ENCODE data around the gene LRRC4B. TPM values are rescaled to one million over a fixed set of nuclear protein-coding genes. Genes with fewer than 3 reads are reported as not detected.

LRRC4B gene
- total and polyA plus RNA-seq, 2 of the 8 experiments (the other 6 are each of a cell fraction or from before 2014, with no cell fraction given), result 13.4 to 21.2 TPM

GRCh38 chr19:50590191-50590590, 22.0 kb upstream of the LRRC4B start:
- Histone ChIP-seq H2BK20ac (ENCODE audit: low read length) (0 out of 2 replicates have a peak overlapping the region, but pooled peaks have one; percentile 80), H2AFZ (ENCODE audit: low read length) (no peak overlapping the region), H3K9ac (replicated peaks in 1 of 4; ENCODE audit: extremely low read depth in 1 of 4, low read depth in 3 of 4, low read length in 3 of 4) (no peak overlapping the region), H3K4ac (replicated peaks; ENCODE audit: insufficient read length, low read depth, low read length) (no peak overlapping the region), H3K14ac (ENCODE audit: insufficient read length) (no peak overlapping the region), H3K4me1 (replicated peaks in 1 of 4; ENCODE audit: control insufficient read depth in 3 of 4, insufficient read depth in 4 of 4, low read length in 3 of 4) (no peaks in the 10 kb centered on the region), H2AK5ac (ENCODE audit: low read depth, low read length) (peak overlapping the region; percentile 53; the same call in 1 of the 2 replicates), H3K56ac (replicated peaks; ENCODE audit: insufficient read length, low read depth, low read length) (no peak overlapping the region), H3K4me3 (ENCODE audit: extremely low read depth in 1 of 4, insufficient read depth in 2 of 4, low read depth in 3 of 4, low read length in 4 of 4) (no peak overlapping the region), H3K23ac (ENCODE audit: insufficient read length) (no peak overlapping the region), H2BK12ac (ENCODE audit: low read depth, low read length) (no peak overlapping the region), H4K91ac (replicated peaks; ENCODE audit: insufficient read length, low read length) (peak overlapping the region; percentile 73), H3K23me2 (ENCODE audit: low read depth, low read length) (no peaks in the 10 kb centered on the region), H3K9me3 (ENCODE audit: insufficient read depth in 2 of 2, low read depth in 1 of 2, low read length in 1 of 2) (no peaks in the 10 kb centered on the region), H4K5ac (ENCODE audit: insufficient read length, low read depth, low read length) (no peak overlapping the region), H3K27me3 (replicated peaks in 1 of 4; ENCODE audit: control insufficient read depth in 3 of 4, extremely low read depth in 1 of 4, insufficient read depth in 3 of 4, low read length in 3 of 4) (peaks cover 0 to 4% (median 0%) of the 10 kb centered on the region in 4 experiments; a peak in 4 of 7 replicates), H4K20me1 (replicated peaks in 1 of 2; ENCODE audit: control insufficient read depth in 1 of 2, insufficient read depth in 2 of 2, low read length in 2 of 2) (no peaks in the 10 kb centered on the region), H3K4me2 (ENCODE audit: insufficient read depth in 1 of 2, low read depth in 2 of 2, low read length in 2 of 2) (no peak overlapping the region), H4K8ac (ENCODE audit: extremely low read depth, insufficient read depth, low read length) (no peak overlapping the region), H3K79me2 (ENCODE audit: control insufficient read depth in 1 of 2, insufficient read depth in 2 of 2, low read length in 2 of 2) (no peaks in the 10 kb centered on the region), H2BK5ac (ENCODE audit: low read depth, low read length) (no peak overlapping the region), H3K36me3 (ENCODE audit: control insufficient read depth in 2 of 4, insufficient read depth in 4 of 4, low read length in 3 of 4) (no peaks in the 10 kb centered on the region), H3K79me1 (ENCODE audit: low read depth, low read length) (no peaks in the 10 kb centered on the region), H2BK15ac (ENCODE audit: low read length) (no peak overlapping the region), H3K27ac (ENCODE audit: low read depth, low read length) (no peak overlapping the region), H2BK120ac (replicated peaks; ENCODE audit: low read depth, low read length) (no peak overlapping the region), H3K18ac (ENCODE audit: extremely low read depth, low read length) (no peak overlapping the region)
- WGBS, 2 experiments (ENCODE audit: extremely low coverage in 1 of 2, insufficient coverage in 1 of 2, insufficient read length in 1 of 2, insufficient replicate concordance in 2 of 2, low coverage in 1 of 2, low lambda C conversion rate in 2 of 2, missing lambda C conversion rate in 1 of 2), result 97% methylated on average over 3 of the region's 3 CpGs; no CpG with 5 or more reads in 1 of the 2 experiments
- POLR2A ChIA-PET (ENCODE audit: partially characterized antibody), result interaction anchor here (0.6 to 1.2 kb wide), 2 partner anchors 21 to 102 kb away, joined by 3 to 4 read pairs; no protein-coding TSS in a partner anchor
- TF ChIP-seq CHD1 (IDR thresholded peaks at IDR 0.05; ENCODE audit: low read depth, low read length) (no peak), E2F6 (IDR thresholded peaks at IDR 0.05) (no peak), CBX5 (IDR thresholded peaks at IDR 0.05; ENCODE audit: low read depth, low read length) (no peak), EP300 (IDR thresholded peaks at IDR 0.05; ENCODE audit: borderline replicate concordance in 1 of 2, low read depth in 2 of 2, low read length in 2 of 2) (no peak), KDM1A (IDR thresholded peaks at IDR 0.05; ENCODE audit: borderline replicate concordance, low read length) (no peak), BACH1 (IDR thresholded peaks at IDR 0.05; ENCODE audit: low read length) (no peak), POLR2AphosphoS5 (IDR thresholded peaks at IDR 0.05; ENCODE audit: low read depth, low read length) (no peak)
- CTCF ChIA-PET (ENCODE audit: partially characterized antibody), result interaction anchor here (0.6 to 4.0 kb wide), 4 partner anchors 10 to 53 kb away, joined by 3 to 15 read pairs (median 4); no protein-coding TSS in a partner anchor
- FAIRE-seq (no peak), DNase-seq (ENCODE audit: low read depth in 1 of 2, low spot score in 2 of 2) (no peak)
